Measurements from ENCODE around the gene ORC4. TPM values are rescaled to one million over a fixed set of nuclear protein-coding genes. Genes with fewer than 3 reads are reported as not detected.
A peak's percentile ranks its signal among the peaks of the same experiment; 100 is the strongest.
"Not testable (repeated sequence)": the region's sequence is repeated elsewhere in the genome, so short reads cannot be mapped to it uniquely, and the experiment has no call there.

ORC4 gene
- total and polyA plus RNA-seq, 2 experiments from 2014 or later = 44.0 to 72.6 TPM

DNA sequence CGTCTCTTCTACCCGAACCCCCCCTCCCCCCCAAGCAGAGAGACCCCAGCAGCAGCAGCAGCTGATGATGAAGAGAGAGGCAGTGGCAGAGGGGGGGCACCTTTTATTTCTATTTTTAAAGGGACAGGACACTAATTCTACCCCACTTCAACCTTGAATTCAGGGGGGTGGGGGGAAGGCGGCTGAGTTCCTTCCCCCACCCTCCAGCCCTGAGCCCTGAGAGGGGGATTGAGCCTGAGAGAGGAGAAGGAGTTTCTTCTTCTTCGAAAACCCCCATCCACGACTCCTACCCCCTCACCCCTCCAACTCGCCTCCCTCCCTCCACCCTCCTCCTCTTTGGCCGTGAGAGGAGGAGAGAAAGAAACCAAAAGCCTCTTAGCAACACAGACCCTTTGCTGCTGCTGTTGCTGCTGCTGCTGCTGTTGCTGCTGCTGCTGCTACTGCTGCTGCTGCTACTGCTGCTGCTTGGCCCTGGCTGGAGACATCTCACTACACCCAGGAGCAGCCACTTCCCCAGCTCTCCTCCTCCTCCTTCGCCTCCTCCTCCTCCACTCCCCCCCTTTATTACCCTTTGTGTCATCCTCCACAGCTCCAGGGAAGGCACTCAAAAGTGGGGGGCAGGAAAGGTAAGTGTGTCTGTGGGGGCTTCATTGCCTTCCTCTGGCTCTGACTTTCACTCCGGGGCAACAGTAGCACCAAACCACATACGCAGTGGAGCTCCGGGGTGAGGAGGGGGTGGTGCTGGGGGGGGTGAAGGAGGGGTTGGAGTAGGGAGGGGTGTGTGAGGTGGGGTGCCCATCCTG lies 723 bp upstream of the ORC4 start, which contains the start of gene MBD5:
Gene MBD5 (plus strand): TSS at position 33 of the 803 bp plus-strand sequence.
- TF ChIP-seq, protein P1, sequence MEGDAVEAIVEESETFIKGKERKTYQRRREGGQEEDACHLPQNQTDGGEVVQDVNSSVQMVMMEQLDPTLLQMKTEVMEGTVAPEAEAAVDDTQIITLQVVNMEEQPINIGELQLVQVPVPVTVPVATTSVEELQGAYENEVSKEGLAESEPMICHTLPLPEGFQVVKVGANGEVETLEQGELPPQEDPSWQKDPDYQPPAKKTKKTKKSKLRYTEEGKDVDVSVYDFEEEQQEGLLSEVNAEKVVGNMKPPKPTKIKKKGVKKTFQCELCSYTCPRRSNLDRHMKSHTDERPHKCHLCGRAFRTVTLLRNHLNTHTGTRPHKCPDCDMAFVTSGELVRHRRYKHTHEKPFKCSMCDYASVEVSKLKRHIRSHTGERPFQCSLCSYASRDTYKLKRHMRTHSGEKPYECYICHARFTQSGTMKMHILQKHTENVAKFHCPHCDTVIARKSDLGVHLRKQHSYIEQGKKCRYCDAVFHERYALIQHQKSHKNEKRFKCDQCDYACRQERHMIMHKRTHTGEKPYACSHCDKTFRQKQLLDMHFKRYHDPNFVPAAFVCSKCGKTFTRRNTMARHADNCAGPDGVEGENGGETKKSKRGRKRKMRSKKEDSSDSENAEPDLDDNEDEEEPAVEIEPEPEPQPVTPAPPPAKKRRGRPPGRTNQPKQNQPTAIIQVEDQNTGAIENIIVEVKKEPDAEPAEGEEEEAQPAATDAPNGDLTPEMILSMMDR (IDR thresholded peaks at IDR 0.05; ENCODE audit: low read depth, low read length) = no peak
- Histone ChIP-seq H3K27me3 (no peaks in the 10 kb centered on the region), H3K36me3 (no peaks in the 10 kb centered on the region), H3K27ac (peak within 1 kb of the TSS; percentile 86), H3K9me3 (ENCODE audit: low read depth) (no peaks in the 10 kb centered on the region), H3K4me1 (ENCODE audit: low read depth) (peaks cover 34% of the 10 kb centered on the region), H3K4me3 (peak within 1 kb of the TSS; percentile 53)
- DNase-seq (ENCODE audit: low read depth in 1 of 2, low spot score in 1 of 2) = peak; percentile 71 to 72

DNA sequence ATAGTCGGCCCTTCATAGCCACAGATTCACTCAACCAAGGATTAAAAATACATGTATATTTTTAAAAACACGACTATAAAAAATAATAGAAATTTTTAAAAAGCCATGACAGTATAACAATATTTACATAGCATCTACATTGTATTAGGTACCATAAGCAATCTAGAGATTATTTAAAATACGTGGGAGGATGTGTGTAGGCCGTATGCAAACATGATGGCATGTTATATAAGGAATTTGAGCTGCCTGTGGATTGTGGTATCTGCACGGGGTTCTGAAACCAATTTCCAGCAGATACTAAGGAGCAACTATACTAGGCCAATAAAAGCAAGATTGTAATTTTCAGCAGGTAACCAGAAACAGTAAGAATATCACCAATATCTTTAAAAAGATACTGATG lies 5.9 kb downstream of the ORC4 start:
- TF ChIP-seq, protein P1 (IDR thresholded peaks at IDR 0.05; ENCODE audit: low read depth, low read length) = no peak
- Histone ChIP-seq H3K36me3 (no peaks in the 10 kb centered on the region), H3K27ac (no peak overlapping the region), H3K9me3 (ENCODE audit: low read depth) (no peaks in the 10 kb centered on the region), H3K4me1 (ENCODE audit: low read depth) (peaks cover 18% of the 10 kb centered on the region), H3K4me3 (no peak overlapping the region), H3K27me3 (no peaks in the 10 kb centered on the region)
- DNase-seq (ENCODE audit: low read depth in 1 of 2, low spot score in 1 of 2) = no peak

DNA sequence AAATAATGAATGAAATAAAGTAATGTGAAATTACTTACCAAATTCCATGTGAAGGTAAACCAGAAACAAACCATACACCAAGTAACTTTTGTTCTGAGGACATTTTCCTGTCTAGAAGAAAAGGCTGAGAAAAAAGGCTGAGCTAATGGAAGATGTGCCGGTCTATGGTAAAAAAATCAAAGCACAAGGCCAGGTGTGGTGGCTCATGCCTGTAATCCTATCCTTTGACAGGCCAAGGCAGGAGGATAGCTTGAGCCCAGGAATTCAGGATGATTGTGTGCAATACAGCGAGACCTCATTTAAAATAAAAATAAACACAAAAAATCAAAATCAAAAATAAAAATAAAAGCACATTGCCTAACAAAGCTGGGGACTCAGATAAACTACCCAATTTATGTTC lies 6.7 kb downstream of the ORC4 start:
- TF ChIP-seq, protein P1 (IDR thresholded peaks at IDR 0.05; ENCODE audit: low read depth, low read length) = no peak
- Histone ChIP-seq H3K9me3 (ENCODE audit: low read depth) (no peaks in the 10 kb centered on the region), H3K4me3 (no peak overlapping the region), H3K27ac (no peak overlapping the region), H3K4me1 (ENCODE audit: low read depth) (peaks cover 11% of the 10 kb centered on the region), H3K36me3 (no peaks in the 10 kb centered on the region), H3K27me3 (no peaks in the 10 kb centered on the region)
- no peak for DNase-seq (ENCODE audit: low read depth in 1 of 2, low spot score in 1 of 2)

DNA sequence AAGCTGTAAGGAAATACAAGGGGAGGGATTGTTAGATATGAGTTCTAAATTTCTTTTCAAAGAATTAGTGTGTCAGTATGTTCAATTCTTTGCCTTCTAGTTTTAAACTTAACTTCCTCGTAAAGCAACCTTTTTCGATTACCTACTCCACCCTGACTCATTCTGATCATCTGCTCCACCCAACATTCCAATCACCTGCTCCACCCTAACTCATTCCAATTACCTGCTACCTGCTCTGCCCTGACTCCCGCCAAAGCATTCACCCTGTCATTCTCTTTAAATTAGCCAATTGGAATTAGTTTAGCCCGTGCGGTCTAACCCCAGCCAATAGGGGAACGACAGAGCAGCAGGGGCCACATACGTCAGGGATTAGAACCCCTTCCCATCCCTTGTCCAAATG lies 12.1 kb downstream of the ORC4 start:
- not testable (repeated sequence) for H3K4me3 ChIP-seq, H3K36me3 ChIP-seq, H3K27me3 ChIP-seq

DNA sequence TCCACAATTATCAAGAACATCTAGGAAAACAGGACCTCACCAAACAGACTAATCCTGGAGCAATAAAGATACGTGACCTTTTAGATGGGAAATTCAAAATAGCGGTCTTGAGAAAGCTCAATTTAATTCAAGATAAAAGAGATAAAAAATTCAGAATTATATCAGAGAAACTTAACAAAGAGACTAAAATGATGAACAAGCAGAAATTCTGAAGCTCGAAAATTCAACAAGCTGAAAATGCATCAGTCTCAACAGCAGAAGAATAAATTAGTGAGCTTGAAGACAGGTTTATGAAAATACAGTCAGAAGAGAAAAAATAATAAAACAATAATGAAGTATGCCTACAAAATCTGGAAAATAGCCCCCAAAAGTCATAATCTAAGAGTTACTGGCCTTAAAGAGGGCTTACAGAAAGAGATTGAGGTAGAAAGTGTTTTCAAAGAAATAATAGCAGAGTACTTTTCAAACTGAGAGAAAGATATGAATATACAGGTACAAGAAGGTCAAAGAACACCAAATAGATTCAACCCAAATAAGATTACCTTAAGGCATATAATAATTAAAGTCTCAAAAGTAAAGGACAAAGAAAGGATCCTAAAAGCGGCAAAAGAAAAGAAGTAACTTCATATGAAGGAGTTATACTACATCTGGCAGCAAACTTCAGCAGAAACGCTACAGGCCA lies 13.2 kb downstream of the ORC4 start:
- Histone ChIP-seq H3K27me3 (no peaks in the 10 kb centered on the region), H3K27ac (no peak overlapping the region), H3K9me3 (ENCODE audit: low read depth) (no peaks in the 10 kb centered on the region), H3K4me1 (ENCODE audit: low read depth) (no peaks in the 10 kb centered on the region), H3K4me3 (no peak overlapping the region), H3K36me3 (no peaks in the 10 kb centered on the region)
- DNase-seq (ENCODE audit: low read depth in 1 of 2, low spot score in 1 of 2) = no peak
- TF ChIP-seq, protein P1 (IDR thresholded peaks at IDR 0.05; ENCODE audit: low read depth, low read length) = no peak

More for the DNA sequence above, 12.1 kb downstream of the ORC4 start:
- H3K4me1 ChIP-seq (ENCODE audit: low read depth); H3K9me3 ChIP-seq (ENCODE audit: low read depth); H3K27ac ChIP-seq; DNase-seq (ENCODE audit: low read depth in 1 of 2, low spot score in 1 of 2): not testable (repeated sequence)

Data from cardiac muscle cell (in vitro differentiated cells and primary cell).